UCSD-AML1 (cell line): ENCODE data around the gene HIGD1B.

Experiments
- DNase-seq: peaks from one replicate; lab custom pipeline; 2025; ENCODE audit not compliant: unreplicated experiment; lab: John Stamatoyannopoulos, UW

The HIGD1B gene

GRCh38 chr17:44877121-44877520 lies 29.4 kb downstream of the HIGD1B start:
- DNase-seq, result no peak

GRCh38 chr17:44878627-44879221 lies 31.0 kb downstream of the HIGD1B start:
- no peak for DNase-seq

- DNase-seq, result no peak
Measured at GRCh38 chr17:44879376-44879775, 31.7 kb downstream of the HIGD1B start.

DNA sequence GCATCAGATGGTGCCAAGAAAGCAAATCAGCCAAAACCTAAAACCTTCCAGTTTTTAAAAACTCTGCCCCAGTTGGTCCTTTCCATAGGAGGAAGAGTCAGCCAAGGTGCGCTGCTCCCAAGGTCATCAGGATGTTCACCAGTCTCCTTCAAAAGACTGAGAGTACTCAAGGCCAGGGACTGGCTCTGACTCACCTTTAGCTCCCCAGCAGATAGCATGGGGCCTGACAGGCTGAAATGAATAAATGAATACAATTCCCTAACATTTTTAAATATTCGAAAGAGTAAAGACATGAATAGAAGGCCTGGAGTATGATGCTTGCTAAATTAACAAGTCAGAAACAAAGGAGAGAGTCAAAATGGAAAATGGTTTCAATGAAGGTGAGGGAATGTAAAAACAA lies 32.4 kb downstream of the HIGD1B start:
- no peak for DNase-seq

DNA sequence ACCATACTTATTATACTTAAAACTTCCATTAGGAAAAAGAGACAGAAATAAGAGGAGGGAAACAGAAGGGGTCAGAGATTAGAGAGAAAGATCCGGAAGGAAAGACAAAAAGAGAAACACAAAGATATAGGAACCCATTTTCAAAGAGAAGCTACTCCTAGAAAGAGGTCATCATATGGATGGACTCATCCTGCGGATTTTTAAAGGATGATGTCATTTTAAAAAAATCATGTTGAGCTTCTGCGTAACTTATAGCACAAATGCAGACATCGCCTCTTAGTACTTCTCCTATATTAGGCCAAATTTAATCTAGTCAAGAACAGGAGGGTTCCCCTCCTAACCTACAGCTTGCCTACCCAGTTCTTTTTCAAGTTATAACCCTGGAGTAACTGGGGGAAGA lies 33.5 kb downstream of the HIGD1B start:
- no peak for DNase-seq

DNA sequence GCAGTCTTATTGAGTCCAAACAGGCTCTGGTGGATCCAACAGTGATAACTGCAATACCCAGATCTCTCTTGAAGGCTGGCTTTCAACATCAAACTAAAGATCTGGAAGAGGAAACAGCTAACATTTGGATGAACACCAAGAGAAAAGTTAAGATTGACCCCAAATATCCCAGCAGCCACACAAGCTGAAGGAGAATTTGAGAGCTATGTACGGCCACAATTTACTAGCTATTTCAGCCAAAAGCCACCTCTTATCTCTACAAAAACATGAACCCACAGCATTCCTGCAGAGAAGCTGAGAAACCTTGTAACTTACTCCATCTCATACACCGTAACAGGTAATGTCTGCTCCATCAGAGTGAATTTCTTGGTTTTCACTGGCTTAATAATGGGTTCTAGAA lies 37.3 kb downstream of the HIGD1B start:
- DNase-seq, result no peak

DNA sequence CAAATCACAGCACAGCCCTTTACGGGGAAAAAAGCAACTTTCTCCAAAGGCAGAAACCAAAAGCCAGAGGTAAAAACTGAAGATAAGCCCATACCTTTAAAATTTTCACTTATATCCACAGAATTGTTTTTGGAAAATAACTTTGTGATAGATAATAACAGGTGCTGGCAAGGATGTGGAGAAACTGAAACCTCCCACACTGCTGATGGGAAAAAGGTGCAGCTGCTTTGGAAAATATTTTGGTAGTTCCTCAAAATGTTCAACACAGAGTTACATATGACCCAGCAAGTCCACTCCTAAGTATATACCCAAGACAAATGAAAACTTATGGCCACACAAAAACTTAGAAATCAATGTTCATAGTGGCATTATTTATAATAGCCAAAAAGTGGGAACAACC lies 39.3 kb downstream of the HIGD1B start:
- DNase-seq, result no peak

DNA sequence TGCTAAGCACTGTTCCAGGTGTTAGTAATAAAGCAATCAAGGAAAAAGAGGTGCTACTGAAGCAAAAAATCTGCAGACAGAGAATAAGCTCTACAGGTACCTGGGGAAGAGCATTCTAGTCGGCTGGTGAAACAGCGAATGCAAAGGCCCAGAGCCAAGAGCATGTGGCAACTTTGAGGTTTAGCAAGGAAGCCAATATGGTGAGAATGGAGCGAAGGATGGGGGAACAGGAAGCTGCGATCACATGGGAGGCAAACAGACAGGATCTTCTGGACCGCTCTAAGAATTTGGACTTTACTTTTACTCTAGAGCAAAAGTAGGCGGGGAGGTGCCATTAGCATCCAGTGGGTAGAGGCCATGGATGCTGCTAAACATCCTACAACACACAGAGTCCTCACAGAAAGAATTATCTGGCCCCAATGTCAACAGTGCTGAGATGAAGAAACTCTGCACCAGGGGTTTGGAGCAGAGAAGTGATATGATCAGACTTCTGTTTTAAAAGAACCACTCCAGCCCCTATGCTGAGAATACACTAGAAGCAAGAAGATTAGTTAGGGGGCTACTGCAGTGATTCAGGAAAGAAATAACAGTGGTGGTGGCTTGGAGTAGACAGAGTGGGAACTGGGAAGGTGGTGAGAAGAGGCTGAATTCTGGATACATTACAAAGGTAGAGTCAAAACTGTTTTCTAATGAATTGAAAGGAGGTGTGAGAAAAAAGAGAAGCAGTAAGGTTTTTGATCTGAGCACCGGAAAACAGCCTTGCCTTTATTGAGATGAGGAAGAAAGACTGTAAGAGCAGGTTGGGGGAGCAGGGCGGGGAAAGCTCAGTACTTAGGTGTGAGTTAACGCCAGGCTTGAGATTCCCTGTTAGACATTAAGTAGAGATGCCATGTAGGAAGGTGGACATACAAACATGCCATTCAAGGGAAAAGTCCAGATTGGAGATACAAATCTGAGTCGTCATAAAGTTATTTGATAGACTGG lies 40.6 kb downstream of the HIGD1B start:
- DNase-seq, result peak; percentile 21

GRCh38 chr17:44889003-44889402 lies 41.3 kb downstream of the HIGD1B start:
- DNase-seq, result no peak

- DNase-seq, result no peak
Measured at GRCh38 chr17:44892250-44892649, 44.6 kb downstream of the HIGD1B start.

DNA sequence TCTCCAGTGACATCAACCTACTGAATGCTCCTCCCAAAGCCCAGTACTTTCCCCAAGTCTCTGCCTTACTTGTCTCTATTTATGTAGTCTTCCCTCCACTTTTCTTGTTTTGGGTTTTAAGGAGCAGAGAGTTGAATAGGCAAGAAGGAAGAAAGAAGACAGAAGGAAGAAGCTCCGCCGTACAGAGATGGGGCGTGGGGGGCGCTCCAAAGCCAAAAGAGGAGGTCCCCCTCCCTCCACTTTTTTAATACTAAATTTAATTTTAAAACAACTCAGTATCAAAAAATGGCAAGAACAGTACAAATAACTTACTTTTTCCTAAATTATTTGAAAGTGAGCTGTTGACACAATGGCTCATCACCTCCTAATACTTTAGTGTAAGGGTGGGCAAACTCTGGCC lies 47.0 kb downstream of the HIGD1B start:
- no peak for DNase-seq

DNA sequence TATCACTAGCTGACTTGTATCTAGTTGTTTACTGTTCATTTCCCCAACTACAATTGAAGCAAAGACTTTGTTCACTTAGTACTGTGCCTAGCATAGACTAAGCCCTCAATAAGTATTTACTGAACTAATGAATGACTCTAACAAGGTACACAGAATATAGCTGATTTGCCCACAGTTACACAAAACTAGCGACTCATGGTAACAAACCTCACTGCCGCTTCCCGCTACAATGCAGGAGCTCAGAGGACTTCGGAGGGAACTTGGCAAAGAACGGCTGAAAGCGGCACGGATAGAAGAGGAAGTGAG lies 51.0 kb downstream of the HIGD1B start:
- DNase-seq, result no peak

DNA sequence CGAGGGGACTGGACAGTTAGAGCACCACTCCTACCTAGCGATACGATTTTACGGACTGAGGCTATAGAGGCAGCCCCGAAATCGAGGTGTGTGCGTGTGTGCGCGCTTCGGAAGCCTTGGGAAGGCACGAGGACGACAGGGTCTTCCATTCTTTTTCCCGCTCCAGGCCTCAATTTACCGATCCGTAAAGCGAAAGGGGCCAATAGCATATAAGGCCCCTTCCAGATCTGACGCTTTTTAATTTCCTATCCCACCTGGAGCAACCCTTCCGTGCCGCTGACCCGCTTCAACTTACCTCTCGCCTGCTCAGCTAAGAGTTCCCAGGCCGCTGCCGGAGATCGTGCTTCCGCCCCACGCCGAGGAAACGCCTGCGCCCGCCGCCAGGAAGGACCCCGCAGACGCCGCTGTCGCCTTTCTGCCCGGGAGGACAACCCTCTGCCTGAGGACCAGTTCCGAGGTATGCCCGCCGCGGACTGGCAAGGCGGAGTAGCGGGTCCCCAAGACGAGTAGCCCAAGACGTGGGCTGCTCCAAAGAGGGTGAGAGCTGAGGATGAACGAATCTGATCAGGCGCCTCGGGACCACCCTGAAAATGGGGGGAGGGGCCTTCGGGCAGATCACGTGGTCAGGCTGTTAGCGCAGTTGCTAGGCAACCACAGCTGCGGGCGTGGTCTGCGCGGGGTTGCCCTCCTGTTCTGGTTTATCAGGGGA lies 51.5 kb downstream of the HIGD1B start, which contains the start of gene EFTUD2:
Gene EFTUD2 (minus strand): TSS at position 372 of the 709 bp plus-strand sequence. CDS start 4,924 bp downstream, outside the sequence.
- DNase-seq, result peak; percentile 91
